CD4-positive, alpha-beta T cell treated with Interleukin-17A for 4 hours (primary cell): ENCODE data around the gene PLBD1.

Experiments
- DNase-seq: peaks from one replicate; pipeline ENCODE4 v3.0.0-alpha.2; 2020; ENCODE audit warnings: mixed read lengths

PLBD1 gene, protein sequence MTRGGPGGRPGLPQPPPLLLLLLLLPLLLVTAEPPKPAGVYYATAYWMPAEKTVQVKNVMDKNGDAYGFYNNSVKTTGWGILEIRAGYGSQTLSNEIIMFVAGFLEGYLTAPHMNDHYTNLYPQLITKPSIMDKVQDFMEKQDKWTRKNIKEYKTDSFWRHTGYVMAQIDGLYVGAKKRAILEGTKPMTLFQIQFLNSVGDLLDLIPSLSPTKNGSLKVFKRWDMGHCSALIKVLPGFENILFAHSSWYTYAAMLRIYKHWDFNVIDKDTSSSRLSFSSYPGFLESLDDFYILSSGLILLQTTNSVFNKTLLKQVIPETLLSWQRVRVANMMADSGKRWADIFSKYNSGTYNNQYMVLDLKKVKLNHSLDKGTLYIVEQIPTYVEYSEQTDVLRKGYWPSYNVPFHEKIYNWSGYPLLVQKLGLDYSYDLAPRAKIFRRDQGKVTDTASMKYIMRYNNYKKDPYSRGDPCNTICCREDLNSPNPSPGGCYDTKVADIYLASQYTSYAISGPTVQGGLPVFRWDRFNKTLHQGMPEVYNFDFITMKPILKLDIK

DNA sequence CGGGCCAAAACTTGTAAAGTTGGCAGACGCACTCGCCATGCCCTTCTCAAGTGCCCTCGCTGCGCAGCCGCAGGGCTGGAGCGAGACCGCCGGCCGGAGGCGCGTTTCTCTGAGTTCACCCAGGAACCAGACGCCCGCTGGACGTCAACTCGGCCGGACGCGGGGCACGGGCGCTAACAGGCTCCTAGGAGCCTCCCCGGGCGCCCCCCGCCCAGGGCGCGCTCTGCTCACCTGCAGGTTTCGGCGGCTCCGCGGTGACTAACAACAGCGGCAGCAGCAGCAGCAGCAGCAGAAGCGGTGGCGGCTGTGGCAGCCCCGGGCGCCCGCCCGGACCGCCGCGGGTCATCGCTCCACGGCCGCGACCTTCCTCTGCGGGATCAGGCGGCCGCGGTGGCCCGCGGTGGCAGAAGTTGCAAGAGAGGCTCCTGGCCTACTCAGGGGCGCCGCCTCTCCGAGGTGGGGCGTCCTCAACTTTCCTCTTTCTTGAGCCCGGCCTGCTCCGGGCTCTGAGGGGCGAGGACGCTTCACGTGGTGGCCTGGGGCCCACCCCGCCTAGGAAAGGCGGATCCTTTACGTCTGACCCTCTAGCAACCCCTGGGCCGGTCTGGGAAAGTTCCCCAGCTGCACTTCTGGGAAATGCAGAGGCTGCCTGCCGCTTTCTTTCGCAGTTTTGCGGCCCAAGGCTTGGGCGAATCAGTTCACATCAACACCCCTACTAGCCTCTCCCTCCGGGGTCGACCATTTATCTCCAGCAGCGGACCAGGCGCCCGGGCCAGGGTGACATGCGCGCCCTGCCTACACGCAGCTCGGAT is at the start of gene PLBD1:
Gene PLBD1, minus strand, starts transcription at position 533 of the 812 bp plus-strand sequence. Its CDS starts 187 bp downstream, at position 346.
- no peak for DNase-seq

DNA sequence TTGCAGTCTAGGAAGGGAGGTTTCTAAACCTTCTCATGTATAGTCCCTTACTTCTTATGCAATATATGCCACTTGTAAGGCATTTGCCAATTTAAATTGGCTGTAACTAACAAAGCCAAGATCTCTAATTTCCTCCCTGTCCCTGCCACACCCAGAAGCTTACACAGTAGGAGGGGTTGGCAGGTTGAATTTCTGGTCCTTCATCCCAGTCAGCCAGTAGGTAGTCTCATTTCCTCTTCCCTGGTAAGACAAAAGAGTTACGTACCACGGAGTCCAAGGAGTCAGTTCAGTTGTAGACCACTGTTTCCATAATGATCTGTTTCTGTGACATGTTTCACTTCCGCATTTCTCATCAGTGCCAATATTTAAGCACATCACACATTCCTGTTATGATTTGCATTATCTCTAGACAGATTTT is 47.0 kb upstream of the PLBD1 start:
- no peak for DNase-seq

DNA sequence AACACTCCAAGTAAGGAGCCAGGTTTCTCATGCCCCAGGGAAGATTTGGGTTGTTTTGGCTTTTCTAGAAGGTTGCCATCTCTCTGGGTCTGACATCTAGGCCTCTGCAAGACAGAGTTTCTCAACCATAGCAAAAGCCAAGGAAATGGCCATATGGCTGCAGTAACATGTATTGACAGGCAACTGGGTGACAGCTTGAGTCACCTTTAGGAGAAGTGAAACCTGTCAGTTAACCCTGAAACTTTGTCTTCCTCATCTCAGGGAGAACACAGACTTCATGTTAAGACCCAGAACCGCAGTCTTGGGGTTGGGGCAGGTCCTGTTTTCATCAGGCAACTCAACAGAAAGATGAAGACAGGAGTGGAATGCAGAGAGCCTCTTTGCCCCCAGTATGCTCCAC is 46.0 kb upstream of the PLBD1 start:
- no peak for DNase-seq

DNA sequence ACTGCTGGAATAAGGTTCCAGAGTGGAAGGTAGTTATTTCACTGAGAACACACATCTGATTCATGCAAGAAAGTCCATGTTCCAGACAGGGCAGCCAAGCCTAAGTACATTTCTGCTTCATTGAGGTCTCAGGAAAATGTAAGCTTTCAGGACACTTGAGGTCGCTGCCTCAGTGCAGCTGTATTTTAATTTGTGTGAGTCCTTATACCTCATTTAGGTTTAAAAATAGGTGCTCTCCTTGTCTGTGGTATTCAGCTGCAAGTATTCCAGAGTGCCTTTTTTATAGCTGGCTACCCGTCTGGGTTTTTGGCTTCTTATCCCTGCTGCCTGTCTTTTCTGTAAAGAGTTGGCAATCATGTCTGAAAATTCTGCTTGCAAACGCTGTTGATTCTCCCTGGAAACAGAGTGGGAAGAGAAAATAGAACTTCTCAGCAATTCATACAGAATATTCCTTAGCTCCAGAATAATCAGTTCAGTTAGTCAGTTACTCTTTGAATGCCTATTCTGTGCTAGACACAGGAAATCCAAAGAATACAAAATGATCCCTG is 45.3 kb upstream of the PLBD1 start:
- DNase-seq: no peak

DNA sequence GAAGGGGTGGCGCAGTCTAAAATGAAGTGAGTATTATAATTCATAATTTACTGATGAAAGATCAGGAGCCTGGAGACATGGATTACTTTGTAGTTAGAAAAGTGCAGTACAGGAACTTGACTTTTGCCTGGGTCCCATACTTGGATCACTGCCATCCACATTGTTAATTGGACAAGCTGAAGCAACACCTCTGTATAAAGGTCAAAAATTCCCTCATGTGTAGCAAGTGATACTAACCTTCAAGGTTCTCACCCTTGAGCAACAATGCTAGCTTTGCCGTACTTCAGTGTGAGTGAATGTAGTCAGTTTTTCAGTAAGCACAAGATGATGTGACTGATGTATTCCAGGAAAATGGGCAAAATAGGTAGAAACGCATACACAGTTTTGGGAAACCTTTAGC is 44.6 kb upstream of the PLBD1 start:
- no peak for DNase-seq

DNA sequence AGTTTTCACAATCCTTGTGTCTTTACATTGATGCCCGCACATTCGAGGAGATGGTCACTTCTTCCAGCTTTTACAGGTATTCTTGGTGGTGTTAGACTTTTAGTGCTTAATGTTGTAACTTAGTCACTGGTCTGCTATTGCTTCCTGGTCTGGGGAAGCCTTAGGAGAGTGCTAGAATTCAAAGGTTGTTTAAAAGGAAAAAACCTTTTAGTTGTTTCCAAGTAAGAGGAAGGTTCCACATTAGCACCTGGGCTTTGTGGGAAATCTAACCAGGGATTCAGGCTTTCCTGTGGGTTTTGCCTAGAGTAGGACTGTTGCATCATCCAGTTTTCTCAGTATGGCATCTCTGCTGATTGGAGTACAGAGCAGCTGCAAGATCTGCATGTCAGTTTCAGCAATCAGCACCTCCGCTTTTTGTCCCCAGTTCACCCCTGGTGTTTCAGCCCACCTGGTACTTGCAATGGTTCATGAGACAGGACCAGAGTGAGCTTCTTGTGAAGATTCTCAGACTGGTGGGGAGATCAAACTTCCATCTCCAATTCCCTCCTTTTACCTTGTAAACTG is 44.0 kb upstream of the PLBD1 start:
- DNase-seq: no peak

DNA sequence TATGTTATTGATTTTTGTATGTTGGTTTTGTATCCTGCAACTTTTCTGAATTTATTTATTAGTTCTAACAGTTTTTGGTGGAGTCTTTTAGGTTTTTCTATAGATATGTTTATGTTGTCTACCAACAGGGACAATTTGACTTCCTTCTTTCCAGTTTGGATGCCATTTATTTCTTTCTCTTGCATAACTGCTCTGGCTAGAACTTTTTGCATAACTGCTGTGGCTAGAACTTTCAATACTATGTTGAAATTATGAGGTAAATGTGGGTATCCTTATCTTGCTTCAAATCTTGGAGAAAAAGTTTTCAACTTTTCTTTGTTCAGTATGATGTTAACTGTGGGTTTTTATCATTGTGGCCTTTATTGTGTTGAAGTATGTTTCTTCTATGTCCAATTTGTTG is 39.9 kb upstream of the PLBD1 start:
- no peak for DNase-seq

DNA sequence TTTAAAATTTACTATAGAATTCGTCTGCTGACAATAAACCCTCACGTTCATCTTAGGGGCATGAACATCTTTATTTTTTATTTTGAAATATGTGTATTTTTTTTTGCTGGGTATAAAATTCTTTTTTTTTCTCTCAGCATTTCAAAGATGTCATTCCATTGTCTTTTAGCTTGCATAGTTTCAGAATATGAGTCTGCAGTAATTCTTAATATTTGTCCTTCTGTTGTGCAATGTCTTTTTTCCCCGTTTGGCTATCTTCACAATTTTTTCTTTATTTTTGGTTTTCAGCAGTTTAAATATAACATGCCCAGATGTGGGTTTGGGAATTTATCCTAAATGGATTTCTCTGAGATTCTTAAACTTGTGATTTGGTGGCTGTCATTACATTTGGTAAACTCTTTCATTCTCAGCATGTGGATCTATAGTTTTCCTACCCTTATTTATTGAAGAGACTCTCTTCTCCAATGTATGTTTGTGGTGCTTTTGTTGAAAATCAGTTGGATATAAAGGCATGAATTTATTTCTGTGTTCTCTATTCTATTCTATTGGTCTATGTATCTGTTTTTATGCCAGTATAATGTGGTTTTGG is 37.8 kb upstream of the PLBD1 start:
- DNase-seq: no peak

DNA sequence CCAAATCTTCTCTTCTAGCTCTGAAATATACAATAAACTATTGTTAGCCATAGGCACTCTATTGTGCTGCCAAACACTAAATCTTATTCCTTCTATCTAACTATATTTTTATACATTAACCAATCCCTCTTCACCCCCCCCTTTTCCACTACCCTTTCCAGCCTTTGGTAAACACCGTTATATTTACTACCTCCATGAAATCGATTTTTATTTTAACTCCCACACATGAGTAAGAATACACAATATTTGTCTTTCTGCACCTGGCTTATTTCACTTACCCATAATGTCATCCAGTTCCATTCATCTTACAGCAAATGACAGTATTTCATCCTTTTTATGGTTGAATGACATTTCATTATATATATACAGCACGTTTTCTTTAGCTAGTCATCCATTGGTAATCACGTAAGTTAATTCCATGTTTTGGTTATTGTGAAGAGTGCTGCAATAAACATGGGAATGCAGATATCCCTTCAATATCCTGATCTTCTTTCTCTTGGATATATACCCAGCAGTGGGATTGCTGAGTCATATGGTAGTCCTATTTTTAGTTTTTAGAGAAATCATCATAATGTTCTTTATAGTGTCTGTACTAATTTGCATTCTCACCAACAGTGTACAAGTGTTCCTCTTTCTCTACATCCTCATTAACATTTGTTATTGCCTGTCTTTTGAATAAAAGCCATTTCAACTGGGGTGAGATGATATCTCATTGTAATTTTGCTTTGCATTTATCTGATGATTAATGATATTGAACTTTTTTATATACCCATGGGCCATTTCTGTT is 34.2 kb upstream of the PLBD1 start:
- DNase-seq: no peak

DNA sequence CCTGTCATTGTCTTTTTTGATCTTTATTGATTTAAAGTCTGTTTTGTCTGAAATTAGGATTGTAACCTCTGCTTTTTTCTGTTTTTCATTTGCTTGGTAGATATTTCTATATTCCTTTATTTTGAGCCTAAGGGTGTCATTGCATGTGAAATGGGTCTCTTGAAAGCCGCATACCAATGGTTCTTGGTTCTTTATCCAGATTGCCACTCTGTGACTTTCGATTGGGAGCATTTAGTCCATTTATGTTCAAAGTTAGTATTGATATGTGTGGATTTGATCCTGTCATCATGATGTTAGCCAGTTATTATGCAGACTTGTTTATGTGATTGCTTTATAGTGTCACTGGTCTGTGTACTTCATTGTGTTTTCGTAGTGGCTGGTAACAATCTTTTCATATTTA is 29.8 kb upstream of the PLBD1 start:
- no peak for DNase-seq

DNA sequence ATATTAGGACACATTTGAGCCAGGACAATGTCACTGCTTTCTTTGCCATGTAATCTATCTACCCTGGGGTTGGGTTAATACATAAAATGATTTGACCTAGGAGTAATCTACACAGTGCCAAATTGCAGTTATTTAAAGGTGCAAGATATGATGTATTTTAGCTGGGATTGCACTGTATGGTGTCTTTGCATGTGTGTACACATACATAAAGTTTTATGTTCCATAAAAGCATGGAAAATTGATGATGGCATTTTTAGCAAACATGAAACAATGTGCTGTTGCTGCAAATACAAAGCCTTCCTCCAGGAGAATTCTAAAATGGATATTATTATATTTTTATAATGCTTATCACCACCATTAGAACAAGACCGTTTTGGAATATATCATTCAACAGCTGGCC is 24.0 kb upstream of the PLBD1 start:
- DNase-seq: no peak

DNA sequence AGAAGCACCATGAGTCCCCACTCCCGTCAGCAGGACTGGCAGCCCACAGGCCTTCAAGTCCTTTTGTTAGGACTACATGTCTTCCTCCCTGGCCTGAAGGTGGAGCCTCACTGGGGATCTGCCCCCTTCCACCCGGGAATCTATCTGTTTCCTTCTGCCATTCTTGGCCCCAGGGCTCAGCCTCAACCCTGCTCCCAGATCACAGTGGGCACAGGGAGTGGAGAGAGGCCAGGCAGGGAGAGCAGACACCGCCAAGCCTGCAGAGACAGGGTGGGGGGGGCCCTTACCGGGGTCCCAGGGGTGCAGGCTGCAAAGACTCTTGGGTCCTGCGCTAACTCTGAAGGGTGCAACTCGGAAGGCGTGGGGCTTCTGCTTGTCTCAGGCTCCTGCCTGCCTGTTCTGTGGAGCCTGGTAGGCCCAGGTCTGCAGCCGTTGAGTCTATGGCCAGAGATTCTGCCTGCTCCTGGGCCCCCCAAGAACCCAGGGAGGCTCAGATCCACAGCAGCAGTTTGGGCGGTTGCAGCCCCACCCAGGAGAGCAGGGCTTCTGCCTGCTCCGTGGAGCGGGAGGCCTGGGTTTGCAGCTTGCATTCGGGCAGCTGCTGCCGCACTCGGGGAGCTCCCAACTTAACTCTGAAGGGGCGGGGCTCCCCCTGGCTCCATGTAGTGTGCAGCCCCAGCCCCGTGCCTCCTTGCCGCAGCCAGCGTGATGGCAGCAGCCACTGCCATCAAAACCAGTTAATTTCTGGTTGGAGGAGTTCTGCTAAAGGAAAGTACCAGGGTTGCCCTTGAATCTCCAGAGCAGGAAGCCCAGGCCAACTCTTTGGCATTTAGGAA is 21.7 kb upstream of the PLBD1 start:
- no peak for DNase-seq

DNA sequence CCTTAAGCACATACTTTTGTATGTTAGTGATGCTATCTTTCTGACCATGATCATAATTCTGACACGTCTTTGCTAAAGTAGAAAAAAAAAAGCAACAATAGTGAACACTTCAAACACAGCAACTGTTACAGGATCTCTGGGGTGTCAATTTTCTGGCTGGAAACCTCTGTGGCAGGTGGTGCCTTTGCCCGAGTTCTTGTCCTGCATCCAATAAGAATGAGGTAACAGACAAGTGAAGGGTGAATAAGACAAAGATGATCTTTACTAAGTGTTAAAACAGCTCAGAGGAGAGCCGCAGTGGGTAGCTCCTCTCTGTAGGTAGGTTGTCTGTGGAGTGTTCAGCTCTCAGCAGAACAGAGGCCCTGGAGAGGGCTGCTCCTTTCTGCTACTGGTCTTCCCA is 20.9 kb upstream of the PLBD1 start:
- no peak for DNase-seq

DNA sequence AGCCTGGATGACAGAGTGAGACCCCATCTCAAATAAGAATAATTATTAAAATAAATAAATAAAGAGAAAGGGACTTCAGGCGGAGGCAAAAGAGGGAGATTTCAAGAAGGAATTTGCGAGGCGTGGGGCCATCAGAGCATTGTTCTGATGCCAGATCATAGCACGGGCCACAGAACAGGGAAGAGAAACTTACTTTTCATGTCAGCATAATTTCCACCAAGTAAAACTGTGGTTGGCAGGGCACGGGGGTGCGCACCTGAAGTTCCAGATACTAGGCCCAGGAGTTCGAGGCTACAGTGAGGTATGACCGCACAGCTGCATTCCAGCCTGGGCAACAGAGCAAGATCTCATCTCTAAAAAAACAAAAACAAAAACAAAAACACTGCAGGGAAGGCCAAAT is 11.0 kb upstream of the PLBD1 start:
- no peak for DNase-seq

DNA sequence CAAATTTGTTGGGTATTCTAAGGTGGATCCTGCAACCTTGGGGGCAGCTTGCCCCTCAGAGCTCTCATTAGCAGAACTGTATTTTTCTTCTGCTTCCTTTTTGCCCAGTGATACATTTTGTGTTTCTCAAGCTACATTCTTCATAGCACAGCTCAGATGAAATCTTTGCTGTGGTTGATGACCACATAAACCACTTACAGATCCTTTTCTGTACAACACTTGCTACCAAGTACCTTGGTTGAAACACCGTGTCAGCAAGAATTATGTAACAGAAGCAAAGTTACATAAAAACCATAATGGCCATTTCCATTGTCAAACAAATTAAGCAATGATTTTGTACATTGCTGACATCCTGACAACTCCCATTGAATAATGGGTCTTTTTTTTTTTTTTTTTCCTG is 9.7 kb upstream of the PLBD1 start:
- no peak for DNase-seq

DNA sequence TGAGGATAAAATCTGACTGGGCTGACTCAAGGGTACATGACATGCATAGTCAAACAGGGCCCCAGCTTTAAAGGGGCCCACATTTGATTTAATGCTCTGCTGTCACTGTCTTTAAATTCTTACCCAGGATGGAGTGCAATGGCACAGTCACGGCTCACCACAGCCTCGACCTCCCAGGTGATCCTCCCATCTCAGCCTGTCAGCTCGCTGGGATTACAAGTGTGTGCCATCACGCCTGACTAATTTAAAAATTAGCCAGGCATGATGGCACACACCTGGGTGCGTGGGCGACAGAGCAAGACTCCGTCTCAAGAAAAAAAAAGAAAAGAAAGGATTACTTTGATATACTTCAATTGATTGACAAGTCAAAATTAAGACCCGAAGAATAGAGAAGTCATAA is 9.2 kb upstream of the PLBD1 start:
- DNase-seq: no peak

DNA sequence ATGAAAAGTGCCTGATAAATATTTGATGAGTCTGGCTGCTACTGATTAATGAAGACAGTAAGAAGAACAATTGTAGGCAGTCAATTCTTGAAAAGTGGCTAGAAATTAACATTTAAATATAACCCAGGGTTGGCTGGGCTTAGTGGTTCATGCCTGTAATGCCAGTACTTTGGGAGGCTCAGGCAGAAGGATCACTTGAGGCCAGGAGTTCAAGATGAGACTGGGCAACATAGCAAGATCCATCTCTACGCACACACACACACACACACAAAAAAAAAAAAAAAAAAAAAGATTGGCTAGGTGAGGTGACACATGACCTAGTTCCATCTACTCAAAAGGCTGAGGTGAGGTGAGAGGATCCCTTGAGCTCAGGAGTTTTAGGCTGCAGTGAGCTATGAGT is 7.9 kb upstream of the PLBD1 start:
- DNase-seq: no peak

DNA sequence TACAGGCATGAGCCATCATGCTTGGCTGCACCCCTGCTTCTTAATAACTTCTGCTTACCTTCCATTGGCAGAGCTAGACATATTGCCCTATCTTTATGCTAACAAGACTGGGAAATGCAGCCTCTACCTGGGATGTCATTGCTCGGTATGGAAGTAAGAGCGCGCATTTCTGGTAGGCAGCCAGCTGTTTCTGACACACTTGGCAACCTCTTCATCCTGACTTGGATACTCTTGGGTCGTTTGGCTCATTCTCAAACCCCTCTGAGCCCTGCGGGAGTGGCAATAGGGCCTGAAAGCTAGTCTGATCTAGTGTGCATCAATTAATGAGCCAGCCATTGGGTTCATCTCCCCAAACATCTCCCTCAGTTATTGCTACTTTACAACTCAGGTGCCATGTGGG is 5.4 kb upstream of the PLBD1 start:
- no peak for DNase-seq

DNA sequence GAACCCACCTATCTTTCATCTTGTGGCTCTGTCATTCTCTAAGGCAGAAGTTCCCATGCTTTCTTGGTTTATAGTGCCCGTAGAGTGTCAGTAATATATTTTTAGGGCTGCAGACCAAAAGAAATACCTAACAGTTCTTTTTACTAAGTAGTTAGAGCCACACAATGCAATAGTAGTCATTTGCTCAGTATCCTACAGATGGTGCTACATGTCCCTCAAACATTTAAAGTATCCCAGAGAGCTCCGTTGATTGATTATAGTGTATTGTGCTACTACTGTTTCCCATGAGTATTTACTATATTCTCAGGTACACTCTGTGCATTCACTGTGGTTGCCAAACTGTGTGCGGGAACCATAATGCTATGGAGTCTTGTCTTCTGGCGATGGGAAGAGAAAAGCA is 4.7 kb upstream of the PLBD1 start:
- no peak for DNase-seq

DNA sequence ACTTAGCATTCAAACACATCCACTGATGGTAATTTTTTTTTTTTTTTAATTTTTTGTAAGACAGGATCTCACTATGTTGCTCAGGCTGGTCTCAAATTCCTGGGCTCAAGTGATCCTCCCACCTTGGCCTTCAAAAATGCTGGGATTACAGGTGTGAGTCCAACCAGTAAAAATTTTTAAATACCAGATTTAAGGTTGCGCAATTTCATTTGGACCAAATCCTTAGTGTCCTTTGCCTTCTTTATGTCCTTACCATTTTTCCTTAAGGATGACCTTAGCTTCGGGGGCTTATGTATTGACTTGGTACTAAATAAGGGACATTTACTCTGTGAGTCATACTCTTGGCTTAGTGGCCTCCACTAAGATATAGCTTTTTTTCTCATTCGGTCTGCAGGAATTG is 4.1 kb upstream of the PLBD1 start:
- DNase-seq: no peak

DNA sequence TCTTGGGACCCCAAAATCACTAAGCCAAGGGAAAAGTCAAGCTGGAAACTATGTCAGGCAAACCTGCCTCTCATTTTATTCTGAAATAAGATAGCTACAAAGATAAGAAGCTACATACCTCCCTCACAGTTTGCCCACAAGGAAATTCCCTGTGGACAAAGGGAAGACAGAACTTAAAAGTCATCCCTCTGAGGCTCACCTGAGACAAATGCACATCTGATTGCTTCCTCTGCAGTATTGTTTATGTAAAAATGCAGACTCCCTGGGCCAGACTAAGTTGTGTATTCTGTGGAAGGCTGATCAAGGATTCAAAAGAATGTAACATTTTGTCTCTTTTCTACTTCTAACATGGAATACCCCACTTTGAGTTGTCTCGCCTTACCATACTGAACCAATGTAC is 2.5 kb upstream of the PLBD1 start:
- DNase-seq: no peak
